Testis (tissue), 2 donors: ENCODE measurements around the gene METTL13.

ENCODE experiments used
- CTCF ChIP-seq, 3 experiments: fragments of 450-650 bp in 2 of 3; fragments of 200-600 bp in 1 of 3; sonication (generic) in 1 of 3; IDR thresholded peaks; one replicate each; pipeline ENCODE4 v1.5.1; 2016 to 2019; ENCODE audit warnings: antibody characterized with exemption in 3 of 3, mild to moderate bottlenecking in 2 of 3, moderate library complexity in 1 of 3
- POLR2A ChIP-seq: fragments of 450-650 bp; IDR thresholded peaks from one replicate; pipeline ENCODE4 v1.6.1; 2017; ENCODE audit warnings: antibody characterized with exemption, mild to moderate bottlenecking, moderate library complexity

- TF ChIP-seq POLR2A (no peak), CTCF (IDR thresholded peaks at IDR 0.05) (no peak)
Measured at GRCh38 chr1:171762143-171762563, 19.3 kb upstream of the METTL13 start.
